HEK293 (cell line): ENCODE results near the gene ZNF585A.

Experiments used
- HIC1 ChIP-seq: fragments of 450-650 bp; formaldehyde crosslinking; IDR thresholded peaks from 2 replicates; pipeline ENCODE4 v1.5.1; 2016; ENCODE audit warnings: missing biosample characterization, missing genetic modification characterization
- KLF17 ChIP-seq: fragments of 450-650 bp; formaldehyde crosslinking; IDR thresholded peaks from 2 replicates; pipeline ENCODE4 v1.5.1; 2016; ENCODE audit warnings: missing biosample characterization, missing genetic modification characterization
- KLF8 ChIP-seq: fragments of 450-650 bp; formaldehyde crosslinking; IDR thresholded peaks from 2 replicates; pipeline ENCODE4 v1.5.1; 2016; ENCODE audit warnings: missing biosample characterization, missing genetic modification characterization
- PRDM10 ChIP-seq: fragments of 450-650 bp; formaldehyde crosslinking; IDR thresholded peaks from 2 replicates; pipeline ENCODE4 v1.5.1; 2016; ENCODE audit warnings: missing biosample characterization, missing genetic modification characterization
- REST ChIP-seq: fragments of 450-650 bp; formaldehyde crosslinking; IDR thresholded peaks from 2 replicates; pipeline ENCODE4 v1.5.1; 2016; ENCODE audit warnings: missing biosample characterization, missing genetic modification characterization
- ZFP37 ChIP-seq: fragments of 450-650 bp; formaldehyde crosslinking; IDR thresholded peaks from 2 replicates; pipeline ENCODE4 v1.5.1; 2016; ENCODE audit warnings: missing biosample characterization, missing genetic modification characterization
- ZNF433 ChIP-seq: fragments of 450-650 bp; formaldehyde crosslinking; IDR thresholded peaks from 2 replicates; pipeline ENCODE4 v1.5.1; 2016; ENCODE audit warnings: missing biosample characterization, missing genetic modification characterization, low read depth
- ZNF473 ChIP-seq: fragments of 450-650 bp; formaldehyde crosslinking; IDR thresholded peaks from 2 replicates; pipeline ENCODE4 v1.5.1; 2017; ENCODE audit warnings: missing biosample characterization, missing genetic modification characterization
- ZNF488 ChIP-seq: fragments of 450-650 bp; formaldehyde crosslinking; IDR thresholded peaks from 2 replicates; pipeline ENCODE4 v1.5.1; 2016; ENCODE audit warnings: missing biosample characterization, missing genetic modification characterization
- ZNF510 ChIP-seq: fragments of 450-650 bp; formaldehyde crosslinking; IDR thresholded peaks from 2 replicates; pipeline ENCODE4 v1.5.1; 2018; ENCODE audit warnings: mild to moderate bottlenecking, missing genetic modification characterization, missing biosample characterization; ENCODE audit not compliant: insufficient replicate concordance
- ZNF561 ChIP-seq: fragments of 450-650 bp; IDR thresholded peaks from 2 replicates; pipeline ENCODE4 v1.5.1; 2018; ENCODE audit warnings: missing biosample characterization, missing genetic modification characterization, borderline replicate concordance
- ZNF580 ChIP-seq: fragments of 450-650 bp; formaldehyde crosslinking; IDR thresholded peaks from 2 replicates; pipeline ENCODE4 v1.5.1; 2016; ENCODE audit warnings: missing biosample characterization, missing genetic modification characterization
- ZNF629 ChIP-seq: fragments of 450-650 bp; formaldehyde crosslinking; IDR thresholded peaks from 2 replicates; pipeline ENCODE4 v1.5.1; 2017; ENCODE audit warnings: missing biosample characterization, missing genetic modification characterization
- ZNF785 ChIP-seq: fragments of 450-650 bp; formaldehyde crosslinking; IDR thresholded peaks from 2 replicates; pipeline ENCODE4 v1.5.1; 2016; ENCODE audit warnings: missing biosample characterization, missing genetic modification characterization
- ZSCAN18 ChIP-seq: fragments of 450-650 bp; formaldehyde crosslinking; IDR thresholded peaks from 2 replicates; pipeline ENCODE4 v1.5.1; 2016; ENCODE audit warnings: missing biosample characterization, missing genetic modification characterization
- TF ChIP-seq, protein P1 (sequence below): fragments of 450-650 bp; formaldehyde crosslinking; IDR thresholded peaks from 2 replicates; pipeline ENCODE4 v1.5.1; 2017; ENCODE audit warnings: missing biosample characterization, missing genetic modification characterization
- TF ChIP-seq, protein P2 (sequence below): fragments of 450-650 bp; formaldehyde crosslinking; IDR thresholded peaks from 2 replicates; pipeline ENCODE4 v1.5.1; 2016; ENCODE audit warnings: missing biosample characterization, missing genetic modification characterization

Gene ZNF585A

DNA sequence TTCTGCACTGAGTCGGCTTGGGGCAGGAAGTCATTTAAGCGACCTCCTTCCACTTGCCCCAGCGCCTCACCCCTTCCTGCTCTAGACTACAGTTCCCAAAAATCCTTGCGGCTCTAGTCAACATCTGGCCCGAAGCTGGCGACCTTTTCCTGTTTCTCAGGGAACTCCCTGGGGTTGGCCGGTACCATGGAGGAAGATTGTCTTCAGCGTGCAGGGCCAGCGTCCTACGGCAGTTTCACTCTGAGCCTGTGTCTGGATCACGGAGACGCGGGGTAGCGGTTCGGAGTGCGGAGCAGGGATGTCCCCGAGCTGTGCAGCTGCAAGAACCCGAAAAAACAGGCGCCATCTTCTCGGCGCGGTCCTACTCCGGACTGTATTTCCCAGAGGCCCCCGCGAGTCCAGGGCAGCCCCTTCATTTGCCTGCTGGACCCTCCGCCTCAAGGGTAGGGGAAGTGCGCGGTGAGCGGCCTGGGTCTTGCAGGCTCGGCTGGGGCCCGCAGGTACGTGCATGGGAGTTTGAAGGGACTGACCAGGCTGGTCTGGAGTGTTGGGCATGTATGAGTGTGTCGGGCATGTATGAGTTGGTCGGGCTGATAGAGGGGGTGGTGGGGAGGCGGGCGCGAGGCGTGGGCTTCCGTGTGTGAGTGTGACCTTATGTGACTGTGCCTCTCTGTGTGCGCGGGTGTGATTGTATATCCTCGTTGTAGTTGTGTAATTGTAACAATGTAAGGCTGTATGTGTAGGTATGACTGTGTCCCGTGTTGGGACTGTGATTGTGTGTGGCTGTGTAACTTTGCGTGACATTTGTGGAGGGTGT is 45.5 kb upstream of the ZNF585A start, which contains the start of gene ZNF383 (continued):
- TF ChIP-seq, protein P1, sequence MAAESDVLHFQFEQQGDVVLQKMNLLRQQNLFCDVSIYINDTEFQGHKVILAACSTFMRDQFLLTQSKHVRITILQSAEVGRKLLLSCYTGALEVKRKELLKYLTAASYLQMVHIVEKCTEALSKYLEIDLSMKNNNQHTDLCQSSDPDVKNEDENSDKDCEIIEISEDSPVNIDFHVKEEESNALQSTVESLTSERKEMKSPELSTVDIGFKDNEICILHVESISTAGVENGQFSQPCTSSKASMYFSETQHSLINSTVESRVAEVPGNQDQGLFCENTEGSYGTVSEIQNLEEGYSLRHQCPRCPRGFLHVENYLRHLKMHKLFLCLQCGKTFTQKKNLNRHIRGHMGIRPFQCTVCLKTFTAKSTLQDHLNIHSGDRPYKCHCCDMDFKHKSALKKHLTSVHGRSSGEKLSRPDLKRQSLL (tag by site-specific recombination), result no peak
- no peak for TF ChIP-seq ZNF473
- peak; percentile 93 for TF ChIP-seq KLF8 (tag by site-specific recombination)
- TF ChIP-seq ZNF629 (tag by site-specific recombination), result peak; percentile 85
- TF ChIP-seq ZNF785 (tag by site-specific recombination), result peak; percentile 87
- TF ChIP-seq, protein P2, sequence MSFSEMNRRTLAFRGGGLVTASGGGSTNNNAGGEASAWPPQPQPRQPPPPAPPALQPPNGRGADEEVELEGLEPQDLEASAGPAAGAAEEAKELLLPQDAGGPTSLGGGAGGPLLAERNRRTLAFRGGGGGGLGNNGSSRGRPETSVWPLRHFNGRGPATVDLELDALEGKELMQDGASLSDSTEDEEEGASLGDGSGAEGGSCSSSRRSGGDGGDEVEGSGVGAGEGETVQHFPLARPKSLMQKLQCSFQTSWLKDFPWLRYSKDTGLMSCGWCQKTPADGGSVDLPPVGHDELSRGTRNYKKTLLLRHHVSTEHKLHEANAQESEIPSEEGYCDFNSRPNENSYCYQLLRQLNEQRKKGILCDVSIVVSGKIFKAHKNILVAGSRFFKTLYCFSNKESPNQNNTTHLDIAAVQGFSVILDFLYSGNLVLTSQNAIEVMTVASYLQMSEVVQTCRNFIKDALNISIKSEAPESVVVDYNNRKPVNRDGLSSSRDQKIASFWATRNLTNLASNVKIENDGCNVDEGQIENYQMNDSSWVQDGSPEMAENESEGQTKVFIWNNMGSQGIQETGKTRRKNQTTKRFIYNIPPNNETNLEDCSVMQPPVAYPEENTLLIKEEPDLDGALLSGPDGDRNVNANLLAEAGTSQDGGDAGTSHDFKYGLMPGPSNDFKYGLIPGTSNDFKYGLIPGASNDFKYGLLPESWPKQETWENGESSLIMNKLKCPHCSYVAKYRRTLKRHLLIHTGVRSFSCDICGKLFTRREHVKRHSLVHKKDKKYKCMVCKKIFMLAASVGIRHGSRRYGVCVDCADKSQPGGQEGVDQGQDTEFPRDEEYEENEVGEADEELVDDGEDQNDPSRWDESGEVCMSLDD, result peak; percentile 55; the same call in 1 of the 2 replicates
- TF ChIP-seq HIC1 (tag by site-specific recombination), result no peak; the same call in 1 of the 2 replicates
- TF ChIP-seq ZNF488 (tag by site-specific recombination), result peak; percentile 40; the same call in 1 of the 2 replicates
- TF ChIP-seq KLF17 (tag by site-specific recombination), result peak; percentile 93
- TF ChIP-seq ZSCAN18, result peak; percentile 81; the same call in 1 of the 2 replicates
- peak; percentile 97 for TF ChIP-seq ZFP37 (tag by site-specific recombination)
- TF ChIP-seq ZNF580, result peak; percentile 98
- TF ChIP-seq PRDM10 (tag by site-specific recombination), result peak; percentile 99
- no peak for TF ChIP-seq ZNF510
- TF ChIP-seq ZNF433 (tag by site-specific recombination), result no peak
- TF ChIP-seq ZNF561 (tag by site-specific recombination), result peak; percentile 89
- peak; percentile 9 for TF ChIP-seq REST (tag by site-specific recombination)
